Fibroblast of mammary gland (primary cell): ENCODE measurements around the gene DYSF.

Source experiments
- DNase-seq: peaks from one replicate; pipeline ENCODE4 v3.0.0-alpha.2; 2010; ENCODE audit warnings: low read depth
- H3K4me3 ChIP-seq: 2 replicates; pipeline ENCODE4 v1.5.1; 2011; ENCODE audit warnings: low read depth, mild to moderate bottlenecking, low read length, moderate library complexity; ENCODE audit not compliant: control insufficient read depth
- CTCF ChIP-seq: conservative IDR thresholded peaks from 2 replicates; pipeline ENCODE4 v1.5.1; 2011; ENCODE audit warnings: low read depth, low read length, inconsistent platforms; ENCODE audit not compliant: control insufficient read depth, insufficient read depth

The DYSF gene

GRCh38 chr2:71513096-71513495 lies 59.7 kb downstream of the DYSF start:
- no peak for TF ChIP-seq CTCF
- no peak overlapping the region for H3K4me3 ChIP-seq
- no peak for DNase-seq

DNA sequence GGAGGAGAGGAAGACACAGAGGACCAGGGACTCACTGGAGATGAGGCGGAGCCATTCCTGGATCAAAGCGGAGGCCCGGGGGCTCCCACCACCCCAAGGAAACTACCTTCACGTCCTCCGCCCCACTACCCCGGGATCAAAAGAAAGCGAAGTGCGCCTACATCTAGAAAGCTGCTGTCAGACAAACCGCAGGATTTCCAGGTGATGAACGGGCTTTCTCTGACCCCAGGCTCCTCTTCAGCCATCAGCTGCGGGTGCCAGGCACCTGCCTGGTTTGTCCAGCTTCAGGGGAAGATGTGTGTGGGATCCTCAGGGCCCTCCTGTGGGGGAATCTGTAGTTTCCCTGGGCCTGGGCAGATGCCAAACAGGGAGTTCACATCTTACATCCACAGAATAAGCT lies 60.4 kb downstream of the DYSF start:
- no peak overlapping the region for H3K4me3 ChIP-seq
- no peak for TF ChIP-seq CTCF
- no peak for DNase-seq

GRCh38 chr2:71516253-71516888 lies 63.0 kb downstream of the DYSF start:
- DNase-seq = no peak
- no peak overlapping the region for H3K4me3 ChIP-seq
- no peak for TF ChIP-seq CTCF

DNA sequence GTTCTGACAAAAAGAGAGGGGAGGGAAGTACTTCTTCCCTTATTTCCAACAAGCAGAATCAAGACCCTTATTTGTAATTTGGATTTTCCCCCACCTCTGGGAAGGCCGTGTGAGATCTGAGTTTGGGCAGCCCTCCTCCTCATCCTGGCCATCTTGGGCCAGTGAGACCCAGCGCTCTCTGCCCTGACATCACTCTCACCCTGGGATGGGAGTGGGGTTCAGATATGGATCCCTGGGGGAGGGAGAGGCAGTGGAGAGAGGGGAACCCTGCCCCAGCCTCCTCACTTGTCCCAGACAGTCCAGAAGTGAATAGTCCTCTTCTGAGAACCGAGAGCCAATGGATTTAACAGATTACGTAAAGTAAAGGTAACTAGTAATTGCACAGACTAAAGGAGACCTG lies 64.5 kb downstream of the DYSF start:
- no peak for TF ChIP-seq CTCF
- DNase-seq = no peak
- H3K4me3 ChIP-seq = no peak overlapping the region

DNA sequence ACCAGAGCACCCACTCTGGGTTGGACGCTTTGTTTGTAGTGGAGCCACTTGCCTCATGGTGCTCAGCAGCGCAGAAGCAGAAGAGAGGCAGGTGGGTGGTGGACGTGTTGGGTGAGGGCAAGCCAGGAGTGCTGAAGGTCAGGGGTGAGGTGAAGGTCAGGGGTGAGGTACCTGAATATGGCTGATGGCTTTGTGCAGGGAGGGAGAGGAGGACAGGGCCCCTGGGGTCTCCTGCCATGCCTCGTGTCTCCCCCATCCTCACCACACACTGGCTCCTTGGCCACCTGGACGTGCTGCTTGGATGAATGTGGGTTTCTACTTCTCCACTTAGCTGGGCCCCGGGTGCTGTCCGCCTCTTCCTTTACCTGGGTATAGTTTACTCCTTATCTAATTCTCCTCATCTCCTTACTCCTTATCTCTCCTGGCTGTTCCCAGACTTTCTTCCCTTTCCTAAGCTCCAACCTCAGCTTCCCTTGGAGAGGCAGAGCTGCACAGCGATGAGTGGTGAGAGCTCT lies 68.1 kb downstream of the DYSF start:
- TF ChIP-seq CTCF = no peak
- DNase-seq = no peak
- H3K4me3 ChIP-seq = no peak overlapping the region

GRCh38 chr2:71524476-71524875 lies 71.1 kb downstream of the DYSF start:
- TF ChIP-seq CTCF = no peak
- H3K4me3 ChIP-seq = no peak overlapping the region
- no peak for DNase-seq

DNA sequence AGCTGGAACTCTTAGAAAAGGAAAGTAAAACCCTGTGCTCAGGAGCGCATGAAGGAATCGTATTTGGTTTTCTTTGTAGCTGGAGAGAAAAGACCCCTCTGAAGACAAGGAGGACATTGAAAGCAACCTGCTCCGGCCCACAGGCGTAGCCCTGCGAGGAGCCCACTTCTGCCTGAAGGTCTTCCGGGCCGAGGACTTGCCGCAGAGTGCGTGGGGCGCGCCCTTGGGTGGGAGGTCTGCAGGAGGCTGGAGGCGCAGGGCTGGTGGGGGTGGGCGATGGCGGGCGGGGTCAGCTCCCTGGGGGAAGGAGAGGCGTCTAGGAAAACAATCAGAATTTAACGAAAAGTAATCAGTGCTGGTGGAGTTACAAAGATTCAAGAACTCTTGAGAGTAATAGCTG lies 72.8 kb downstream of the DYSF start:
- TF ChIP-seq CTCF = no peak
- no peak overlapping the region for H3K4me3 ChIP-seq
- no peak for DNase-seq
